HL-60 (cell line): Measurements from ENCODE around the gene PC.

Experiments used
- CTCF ChIP-seq: IDR thresholded peaks from one replicate; pipeline ENCODE4 v1.5.1; 2011; ENCODE audit warnings: low read length, control low read depth, inconsistent platforms; ENCODE audit not compliant: insufficient read depth
- POLR2AphosphoS5 ChIP-seq: IDR thresholded peaks from 2 replicates; pipeline ENCODE4 v1.6.1; 2012; ENCODE audit warnings: low read depth
- REST ChIP-seq: IDR thresholded peaks from 2 replicates; pipeline ENCODE4 v1.6.1; 2012; ENCODE audit warnings: low read depth; ENCODE audit not compliant: insufficient replicate concordance

GRCh38 chr11:66875378-66875777 is 82.8 kb downstream of the PC start:
- no peak for TF ChIP-seq CTCF
- no peak for TF ChIP-seq REST
- no peak for TF ChIP-seq POLR2AphosphoS5
